ENCODE results near the gene GHDC.
A peak's percentile ranks its signal among the peaks of the same experiment; 100 is the strongest.

Gene GHDC

DNA sequence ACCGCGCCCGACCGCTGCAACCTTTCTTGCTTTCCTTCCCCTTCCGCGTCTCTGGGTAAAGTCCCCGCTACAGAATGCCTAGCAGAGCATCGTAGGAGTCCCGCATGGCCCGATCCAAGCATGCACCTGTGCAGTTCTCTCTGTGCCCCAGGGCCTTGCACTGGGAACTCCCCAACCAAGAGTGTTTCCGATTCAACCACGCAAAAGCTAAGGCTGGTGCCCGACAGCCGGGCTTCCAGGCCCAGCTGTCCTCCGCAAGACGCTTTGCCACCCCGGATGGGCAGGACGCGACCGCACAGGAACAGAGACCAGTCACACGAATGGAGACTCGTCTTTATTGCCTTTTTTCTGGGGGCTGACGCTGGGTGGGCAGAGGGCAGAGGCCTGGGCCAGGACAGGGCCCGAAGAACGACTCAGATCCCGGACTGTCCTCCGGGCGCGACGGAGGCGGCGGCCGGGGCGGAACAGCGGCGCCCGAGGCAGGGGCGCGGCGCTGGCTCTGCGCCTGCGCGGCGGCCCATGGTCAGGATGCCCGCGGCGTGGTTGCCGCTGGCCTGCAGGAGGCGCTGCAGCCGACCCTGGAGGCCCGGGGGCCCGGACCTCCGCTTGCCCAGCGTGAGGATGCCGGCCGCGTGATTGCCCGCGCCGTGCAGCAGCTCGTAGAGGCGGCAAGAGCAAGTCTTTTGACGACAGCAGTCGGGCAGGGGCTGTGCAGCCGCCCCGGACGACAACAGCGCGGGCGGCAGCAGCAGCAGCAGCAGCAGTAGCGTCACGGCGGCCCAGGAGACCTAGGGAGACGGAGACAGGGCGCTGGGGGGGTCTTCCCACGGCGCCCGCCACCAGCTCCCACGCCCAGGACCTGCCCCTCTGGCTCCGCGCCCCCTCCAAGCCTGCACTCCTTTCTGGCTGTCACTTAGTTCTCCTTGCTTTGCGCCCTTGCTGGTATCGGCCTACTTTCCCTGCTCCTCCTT, 10.3 kb downstream of the GHDC start:
- peak overlapping the region; percentile 96 for H3K27ac Mint-ChIP-seq
- peak overlapping the region; percentile 81 for H3K4me3 Mint-ChIP-seq
- H3K27me3 Mint-ChIP-seq, result peaks cover 25% of the 10 kb centered on the region
- intact Hi-C loops (cut with micrococcal nuclease), result loop anchor here (2.0 to 5.0 kb wide), 2 partner anchors 15 to 167 kb away; partner anchors contain the start of gene DNAJC7
- H3K36me3 Mint-ChIP-seq (ENCODE audit: low read depth), result peaks cover 4% of the 10 kb centered on the region
- no peaks in the 10 kb centered on the region for H3K9me3 Mint-ChIP-seq
- peaks cover 95% of the 10 kb centered on the region for H3K4me1 Mint-ChIP-seq (ENCODE audit: low read depth)

DNA sequence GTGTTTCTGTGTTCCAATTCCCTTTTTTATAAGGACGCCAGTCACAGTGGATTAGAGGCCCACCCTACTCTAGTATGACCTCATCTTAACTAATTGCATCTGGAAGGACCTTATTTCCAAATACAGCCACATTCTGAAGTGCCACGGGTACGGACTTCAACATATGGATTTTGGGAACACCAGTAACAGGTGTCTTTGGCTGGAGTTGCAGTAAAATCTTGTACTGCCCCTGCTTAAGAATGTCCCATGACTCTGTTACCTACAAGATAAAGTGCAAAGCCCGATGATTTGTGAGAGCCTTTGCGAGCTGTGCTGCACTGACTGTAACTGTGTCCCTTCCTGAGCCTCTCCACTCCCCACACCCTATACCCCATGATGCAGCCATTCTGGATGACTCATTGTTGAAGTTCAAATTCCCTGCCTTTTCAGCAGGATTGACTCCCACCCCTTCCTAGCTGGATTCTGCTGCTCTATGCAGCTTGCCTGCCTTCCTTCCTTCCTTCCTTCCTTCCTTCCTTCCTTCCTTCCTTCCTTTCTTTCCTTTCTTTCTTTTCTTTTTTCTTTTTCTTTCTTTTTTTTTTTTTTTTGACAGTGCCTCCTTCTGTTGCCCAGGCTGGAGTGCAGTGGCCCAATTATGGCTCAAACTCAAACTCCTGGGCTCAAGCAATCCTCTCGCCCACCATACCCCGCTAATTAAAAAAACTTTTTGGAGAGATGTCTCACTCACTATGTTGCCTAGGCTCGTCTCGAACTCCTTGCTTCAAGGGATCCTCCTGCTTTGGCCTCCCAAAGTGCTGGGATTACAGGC, 11.2 kb downstream of the GHDC start:
- Mint-ChIP-seq H3K4me1 (ENCODE audit: low read depth) (peaks cover 95% of the 10 kb centered on the region), H3K4me3 (peak overlapping the region; percentile 81), H3K9me3 (no peaks in the 10 kb centered on the region), H3K27ac (peak overlapping the region; percentile 96), H3K36me3 (ENCODE audit: low read depth) (no peaks in the 10 kb centered on the region), H3K27me3 (peaks cover 33% of the 10 kb centered on the region)
- intact Hi-C loops (cut with micrococcal nuclease), result loop anchor here (5.0 kb wide), 1 partner anchor 166 kb away; the partner anchor contains the start of gene DNAJC7

DNA sequence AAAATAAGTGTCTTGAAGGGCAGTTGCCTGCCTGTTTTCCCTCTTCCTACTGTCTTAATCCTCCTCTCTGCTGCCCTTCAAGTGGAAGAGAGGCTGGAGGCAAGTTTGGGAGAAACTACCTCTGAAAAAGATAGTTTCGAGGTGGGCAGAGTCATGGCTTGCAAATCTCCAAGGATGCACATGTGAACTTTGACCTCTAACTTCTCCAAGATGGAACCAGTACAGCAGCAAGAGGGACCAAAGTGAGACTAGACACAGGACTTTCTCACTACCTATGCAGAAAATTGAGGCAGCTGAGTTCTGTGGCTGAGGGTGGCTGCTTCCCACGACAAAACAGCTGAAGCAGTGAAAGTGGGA, 12.5 kb downstream of the GHDC start:
- Mint-ChIP-seq H3K27ac (no peak overlapping the region), H3K36me3 (ENCODE audit: low read depth) (no peaks in the 10 kb centered on the region), H3K4me3 (no peak overlapping the region), H3K9me3 (no peaks in the 10 kb centered on the region), H3K27me3 (peaks cover 42% of the 10 kb centered on the region), H3K4me1 (ENCODE audit: low read depth) (peaks cover 94% of the 10 kb centered on the region)
- intact Hi-C loops (cut with micrococcal nuclease), result loop anchor here (1.0 to 5.0 kb wide), 3 partner anchors 27 to 165 kb away; partner anchors contain the start of gene DNAJC7

DNA sequence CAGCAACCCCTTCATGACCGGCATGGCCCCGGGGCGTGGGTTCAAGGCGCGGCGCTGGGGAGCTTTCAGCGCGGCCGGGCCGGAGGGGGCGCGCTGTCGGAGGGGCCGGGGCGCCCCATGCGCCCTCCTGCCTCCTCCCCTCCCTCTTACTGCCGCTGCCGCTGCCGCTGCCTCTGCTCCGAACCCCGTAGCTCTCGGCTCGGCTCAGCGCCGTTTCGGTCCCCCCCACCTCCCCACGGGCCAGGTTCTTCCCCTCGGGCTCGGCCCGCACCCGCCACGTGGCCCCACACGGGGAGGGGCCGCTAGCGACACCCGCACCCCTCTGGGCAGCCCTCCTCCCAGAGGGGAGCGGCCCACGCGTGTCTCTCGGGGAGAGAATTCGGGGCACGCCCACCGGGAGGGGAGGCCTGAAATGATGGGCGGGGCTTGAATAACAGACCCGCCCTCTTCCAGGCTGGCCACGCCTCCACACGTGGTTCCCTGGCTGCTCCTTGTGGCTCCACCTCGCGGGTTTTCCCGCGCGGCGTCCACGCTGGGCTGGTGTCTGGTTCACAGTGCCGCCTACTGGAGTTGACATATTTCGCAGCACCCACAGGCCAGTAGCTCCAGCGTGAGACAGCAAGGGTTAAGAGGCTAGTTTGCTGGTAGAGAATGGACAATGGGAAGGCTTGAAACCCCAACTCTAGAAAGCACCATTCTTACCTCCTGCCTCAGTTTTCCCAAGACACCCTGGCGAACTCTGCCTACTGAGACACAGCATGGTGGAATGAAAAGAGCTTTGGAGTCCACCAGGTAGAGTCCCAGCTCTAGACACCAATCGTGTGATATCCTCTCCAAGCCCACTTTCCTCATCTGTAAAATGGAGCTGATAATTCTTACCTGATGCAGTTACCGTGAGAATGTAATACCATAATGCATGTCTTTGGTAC, 13.1 kb downstream of the GHDC start, which contains the start of gene KCNH4:
Gene KCNH4 (minus strand): TSS at position 221 of the 929 bp plus-strand sequence. CDS start 197 bp downstream, at position 24.
- H3K4me3 Mint-ChIP-seq, result peak within 1 kb of the TSS; percentile 78
- intact Hi-C loops (cut with micrococcal nuclease), result loop anchor here (1.0 to 5.0 kb wide), 3 partner anchors 26 to 164 kb away; partner anchors contain the start of gene DNAJC7
- H3K27ac Mint-ChIP-seq, result no peak within 1 kb of the TSS
- H3K9me3 Mint-ChIP-seq, result no peaks in the 10 kb centered on the region
- peaks cover 43% of the 10 kb centered on the region for H3K27me3 Mint-ChIP-seq
- H3K4me1 Mint-ChIP-seq (ENCODE audit: low read depth), result peaks cover 89% of the 10 kb centered on the region
- H3K36me3 Mint-ChIP-seq (ENCODE audit: low read depth), result no peaks in the 10 kb centered on the region

DNA sequence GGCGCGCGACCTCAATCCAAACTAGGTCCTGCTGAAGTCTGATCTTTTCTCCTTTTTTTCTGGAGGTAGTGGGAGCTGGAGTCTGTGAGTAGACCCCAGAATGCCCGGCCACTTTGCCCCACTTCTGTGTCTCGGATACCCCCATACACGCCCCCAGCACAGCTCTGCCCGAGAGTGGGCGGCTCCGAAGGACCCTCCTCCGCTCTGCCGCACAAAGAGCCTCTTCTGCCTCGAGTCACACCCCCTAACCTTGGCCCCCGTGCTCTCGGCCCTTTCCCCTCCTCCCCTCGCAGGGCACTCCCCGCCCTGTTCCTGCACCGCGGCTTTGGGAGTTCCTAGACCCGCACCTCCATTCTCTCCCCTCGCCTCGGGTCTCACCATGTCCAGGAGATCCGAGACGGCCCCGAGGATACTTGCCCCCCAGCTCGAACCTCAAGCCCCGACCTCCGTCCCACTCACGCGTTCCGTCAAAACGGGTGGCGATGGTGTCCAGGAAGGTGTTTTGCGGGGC, 13.8 kb downstream of the GHDC start:
- H3K4me1 Mint-ChIP-seq (ENCODE audit: low read depth), result peaks cover 82% of the 10 kb centered on the region
- intact Hi-C loops (cut with micrococcal nuclease), result loop anchor here (2.0 to 5.0 kb wide), 2 partner anchors 62 to 163 kb away; partner anchors contain the start of gene DNAJC7
- H3K27ac Mint-ChIP-seq, result no peak overlapping the region
- no peaks in the 10 kb centered on the region for H3K9me3 Mint-ChIP-seq
- peak overlapping the region; percentile 50 for H3K4me3 Mint-ChIP-seq
- peaks cover 50% of the 10 kb centered on the region for H3K27me3 Mint-ChIP-seq
- H3K36me3 Mint-ChIP-seq (ENCODE audit: low read depth), result no peaks in the 10 kb centered on the region

DNA sequence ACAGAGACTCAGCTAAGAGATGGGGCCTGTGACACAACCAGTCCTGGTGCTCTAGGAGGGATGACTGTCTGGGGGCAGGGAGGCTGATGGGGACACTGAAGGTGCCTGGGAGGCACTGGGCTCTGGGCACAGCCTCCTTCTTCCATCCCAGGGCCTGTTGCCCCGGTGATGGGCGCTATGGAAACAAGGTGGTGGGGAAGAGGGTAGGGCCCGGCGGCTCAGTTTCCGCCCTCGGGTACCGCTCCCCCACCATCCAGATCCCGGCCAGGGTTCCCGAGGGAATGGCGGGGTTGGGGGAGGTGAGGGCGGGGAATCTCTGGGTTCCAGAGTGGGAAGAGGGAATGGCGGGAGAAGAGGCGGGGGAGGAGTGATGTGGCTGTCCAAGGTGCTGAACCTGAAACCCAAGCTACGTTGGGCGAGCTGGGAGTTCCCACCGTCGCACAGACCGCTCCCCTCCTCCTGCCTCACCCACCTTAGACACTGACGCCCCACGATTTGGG, 14.3 kb downstream of the GHDC start:
- peaks cover 77% of the 10 kb centered on the region for H3K4me1 Mint-ChIP-seq (ENCODE audit: low read depth)
- H3K27me3 Mint-ChIP-seq, result peaks cover 55% of the 10 kb centered on the region
- H3K27ac Mint-ChIP-seq, result no peak overlapping the region
- H3K36me3 Mint-ChIP-seq (ENCODE audit: low read depth), result no peaks in the 10 kb centered on the region
- no peaks in the 10 kb centered on the region for H3K9me3 Mint-ChIP-seq
- peak overlapping the region; percentile 50 for H3K4me3 Mint-ChIP-seq
- intact Hi-C loops (cut with micrococcal nuclease), result loop anchor here (2.0 to 5.0 kb wide), 2 partner anchors 61 to 163 kb away; partner anchors contain the start of gene DNAJC7

DNA sequence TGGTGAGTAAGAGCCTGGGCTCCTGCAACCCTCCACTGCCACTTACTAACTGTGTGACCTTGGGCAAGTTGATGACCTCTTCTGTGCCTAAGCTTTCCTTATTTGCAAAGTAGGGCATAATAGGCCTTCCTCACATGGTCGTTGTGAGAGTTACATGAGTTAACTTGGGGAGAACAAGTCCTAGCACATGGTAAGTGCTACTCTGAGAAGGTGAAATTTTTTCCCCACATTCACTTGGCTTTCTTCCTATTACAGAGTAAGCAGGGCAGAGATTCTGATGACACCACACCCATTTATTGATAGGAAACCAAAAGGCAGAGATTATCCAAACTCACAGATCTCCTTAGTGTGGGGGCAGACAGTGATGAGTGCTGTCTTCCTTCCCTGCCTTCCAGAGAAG, 15.0 kb downstream of the GHDC start:
- Mint-ChIP-seq H3K4me1 (ENCODE audit: low read depth) (peaks cover 70% of the 10 kb centered on the region), H3K9me3 (no peaks in the 10 kb centered on the region), H3K4me3 (no peak overlapping the region), H3K36me3 (ENCODE audit: low read depth) (no peaks in the 10 kb centered on the region), H3K27me3 (peaks cover 60% of the 10 kb centered on the region), H3K27ac (peak overlapping the region; percentile 48)
- intact Hi-C loops (cut with micrococcal nuclease), result no loop called here

DNA sequence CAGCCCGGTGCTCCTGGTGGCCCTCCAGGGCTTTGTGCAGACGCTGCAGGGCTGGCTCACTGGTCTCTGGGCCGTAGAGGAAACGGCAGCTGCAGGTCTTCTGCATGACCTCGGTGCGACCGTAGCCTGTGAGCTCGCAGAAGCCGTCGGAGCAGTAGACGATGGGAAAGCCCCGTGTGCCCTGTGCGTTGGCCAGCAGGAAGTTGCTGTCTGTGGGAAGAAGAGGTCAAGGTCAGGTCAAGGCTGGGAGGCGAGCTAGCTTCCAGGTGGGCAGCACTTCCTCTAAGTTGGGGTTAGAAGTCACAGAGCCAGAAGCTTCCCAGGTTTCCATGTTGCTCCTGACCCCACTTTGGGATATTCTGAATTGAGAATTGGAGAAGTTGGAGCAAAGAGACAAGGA, 15.5 kb downstream of the GHDC start:
- peak overlapping the region; percentile 48 for H3K27ac Mint-ChIP-seq
- H3K4me1 Mint-ChIP-seq (ENCODE audit: low read depth), result peaks cover 65% of the 10 kb centered on the region
- no peaks in the 10 kb centered on the region for H3K36me3 Mint-ChIP-seq (ENCODE audit: low read depth)
- no peak overlapping the region for H3K4me3 Mint-ChIP-seq
- intact Hi-C loops (cut with micrococcal nuclease), result no loop called here
- no peaks in the 10 kb centered on the region for H3K9me3 Mint-ChIP-seq
- peaks cover 65% of the 10 kb centered on the region for H3K27me3 Mint-ChIP-seq

DNA sequence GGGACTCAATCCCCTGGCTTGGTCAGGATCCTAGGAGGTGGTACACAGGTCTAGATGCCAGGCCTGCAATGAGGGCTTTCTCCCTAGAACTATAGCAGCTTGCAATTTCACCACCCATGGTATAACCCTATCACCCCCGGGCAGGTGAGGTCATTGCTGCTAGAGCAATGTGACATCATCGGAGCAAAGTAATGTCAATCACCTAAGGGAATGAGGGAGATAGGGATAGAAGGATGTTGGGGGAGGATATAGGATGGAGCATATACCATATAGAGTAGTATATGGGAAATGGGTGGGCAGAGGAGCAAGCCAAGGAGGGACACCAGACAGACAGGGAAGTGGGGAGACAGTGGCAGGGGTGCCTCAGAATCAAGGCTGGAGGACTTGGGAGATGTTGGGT, 16.6 kb downstream of the GHDC start:
- H3K4me3 Mint-ChIP-seq, result no peak overlapping the region
- H3K36me3 Mint-ChIP-seq (ENCODE audit: low read depth), result no peaks in the 10 kb centered on the region
- peaks cover 74% of the 10 kb centered on the region for H3K27me3 Mint-ChIP-seq
- intact Hi-C loops (cut with micrococcal nuclease), result no loop called here
- H3K9me3 Mint-ChIP-seq, result no peaks in the 10 kb centered on the region
- peaks cover 54% of the 10 kb centered on the region for H3K4me1 Mint-ChIP-seq (ENCODE audit: low read depth)
- H3K27ac Mint-ChIP-seq, result no peak overlapping the region

DNA sequence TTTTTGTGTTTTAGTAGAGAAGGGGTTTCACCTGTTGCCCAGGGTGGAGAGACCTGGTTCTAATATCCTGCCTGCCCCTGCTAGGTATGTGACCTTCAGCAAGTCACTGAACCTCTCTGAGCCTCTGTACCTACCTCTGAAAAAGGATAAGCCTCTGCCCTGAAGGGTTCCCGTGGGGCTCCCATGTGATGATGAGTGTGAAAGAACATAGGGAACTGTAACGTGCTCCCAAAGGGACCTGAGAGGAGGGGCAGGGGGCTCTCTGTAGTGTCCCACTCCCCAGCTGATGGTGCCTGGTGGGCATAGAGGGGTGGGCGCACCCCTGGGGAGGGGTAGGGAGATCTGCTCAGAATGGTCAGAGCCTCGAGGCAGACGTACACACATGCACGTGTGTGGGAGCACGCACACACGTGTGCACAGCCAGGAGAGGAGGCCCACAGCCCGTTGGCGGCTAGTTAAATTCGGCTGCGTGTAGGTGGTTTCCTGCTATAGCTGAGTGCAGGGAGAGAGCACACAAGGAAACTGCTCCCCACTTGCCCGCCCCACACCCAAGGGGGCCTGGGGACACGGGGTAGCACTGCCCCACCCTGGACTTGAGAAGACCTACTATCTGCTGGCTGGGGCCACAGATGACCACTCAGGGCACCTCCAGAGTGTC, 20.0 kb downstream of the GHDC start:
- H3K36me3 Mint-ChIP-seq (ENCODE audit: low read depth), result no peaks in the 10 kb centered on the region
- intact Hi-C loops (cut with micrococcal nuclease), result no loop called here

DNA sequence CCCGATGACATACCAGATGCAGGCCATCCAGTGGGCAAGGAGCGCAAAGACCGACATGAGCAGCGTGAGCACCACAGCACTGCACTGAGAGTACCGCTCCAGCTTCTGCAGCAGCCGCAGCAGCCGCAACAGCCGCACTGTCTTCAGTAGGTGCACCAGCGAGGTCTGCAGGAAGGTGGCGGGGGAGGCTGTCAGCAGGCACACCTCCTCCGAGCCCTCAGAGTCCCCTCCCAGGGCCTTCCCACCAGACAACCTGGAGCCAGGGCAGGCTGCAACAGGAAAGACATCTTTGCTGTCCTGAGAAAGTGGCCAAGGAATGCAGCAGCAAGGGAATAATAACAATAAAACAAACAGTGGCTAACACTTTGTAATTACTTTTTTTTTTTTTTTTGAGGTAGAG, 22.5 kb downstream of the GHDC start:
- no peaks in the 10 kb centered on the region for H3K9me3 Mint-ChIP-seq
- peaks cover 15% of the 10 kb centered on the region for H3K4me1 Mint-ChIP-seq (ENCODE audit: low read depth)
- intact Hi-C loops (cut with micrococcal nuclease), result no loop called here
- H3K4me3 Mint-ChIP-seq, result no peak overlapping the region
- H3K27ac Mint-ChIP-seq, result no peak overlapping the region
- peaks cover 51% of the 10 kb centered on the region for H3K27me3 Mint-ChIP-seq
- no peaks in the 10 kb centered on the region for H3K36me3 Mint-ChIP-seq (ENCODE audit: low read depth)

More for the DNA sequence above, 20.0 kb downstream of the GHDC start:
- H3K27ac Mint-ChIP-seq, result no peak overlapping the region
- H3K4me3 Mint-ChIP-seq, result no peak overlapping the region
- H3K4me1 Mint-ChIP-seq (ENCODE audit: low read depth), result peaks cover 21% of the 10 kb centered on the region
- H3K9me3 Mint-ChIP-seq, result no peaks in the 10 kb centered on the region
- peaks cover 68% of the 10 kb centered on the region for H3K27me3 Mint-ChIP-seq

DNA sequence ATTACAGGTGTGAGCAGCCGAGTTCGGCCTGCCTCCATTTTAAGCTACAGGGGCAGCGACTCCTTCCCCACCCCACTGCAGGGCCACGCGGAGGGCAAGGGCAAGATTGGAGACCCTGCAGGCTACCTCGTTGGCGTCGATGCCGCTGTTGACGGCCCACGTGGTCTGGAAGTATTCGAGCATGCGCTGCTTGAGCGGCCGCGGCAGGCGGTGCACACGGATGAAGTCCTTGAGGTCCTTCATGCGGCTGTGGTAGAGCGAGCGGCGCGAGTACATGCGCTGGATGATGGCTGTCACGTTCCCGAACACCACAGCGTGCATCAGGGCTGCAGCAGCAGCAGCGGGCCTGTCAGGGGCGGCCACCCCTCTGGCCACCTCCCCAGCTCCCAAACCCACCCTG, 24.9 kb downstream of the GHDC start:
- Mint-ChIP-seq H3K9me3 (no peaks in the 10 kb centered on the region), H3K36me3 (ENCODE audit: low read depth) (no peaks in the 10 kb centered on the region), H3K27ac (no peak overlapping the region), H3K4me1 (ENCODE audit: low read depth) (peaks cover 19% of the 10 kb centered on the region), H3K27me3 (peaks cover 42% of the 10 kb centered on the region), H3K4me3 (no peak overlapping the region)
- intact Hi-C loops (cut with micrococcal nuclease), result loop anchor here (5.0 kb wide), 1 partner anchor 37 kb away; no protein-coding TSS in a partner anchor

Data from dendritic cell treated with granulocyte-macrophage colony-stimulating factor and Interleukin-4, amounts not matched to agents 40 ng/mL and 50 ng/mL, for 4 days (primary cell).